Endothelial cell of umbilical vein (primary cell): ENCODE measurements around the gene MED16. TPM values are rescaled to one million over a fixed set of nuclear protein-coding genes. Genes with fewer than 3 reads are reported as not detected.
"Not testable (repeated sequence)": the region's sequence is repeated elsewhere in the genome, so short reads cannot be mapped to it uniquely, and the experiment has no call there.

Experiments
- BruUV-seq: library from RNA; stranded (reverse); fragments of 400-500 nt; replicated peaks from 2 replicates; lab custom pipeline; 2021; lab: Mats Ljungman, UMichigan
- CTCF ChIA-PET: fragments of 300-600, 350-600 bp; sonication (Branson Sonifier 250); formaldehyde crosslinking; loops from one replicate; lab custom pipeline; 2021; ENCODE audit warnings: antibody characterized with exemption, inconsistent platforms; lab: Charles Lee
- POLR2A ChIA-PET: fragments of 300-600, 350-600 bp; sonication (Branson Sonifier 250); formaldehyde crosslinking; loops from one replicate; lab custom pipeline; 2021; ENCODE audit warnings: antibody characterized with exemption, inconsistent platforms; lab: Charles Lee
- DNase-seq: peaks from one replicate; pipeline ENCODE4 v3.0.0-alpha.2; 2011; ENCODE audit warnings: low read depth, low spot score
- FAIRE-seq: peaks from 2 replicates; lab custom pipeline; 2011; peaks lifted over from hg19 to GRCh38; lab: Jason Lieb, UNC
- H2AFZ ChIP-seq: 2 replicates; pipeline ENCODE4 v1.6.0; 2012; ENCODE audit warnings: low read depth, low read length, control low read depth, inconsistent platforms
- H3K27ac ChIP-seq: 2 replicates; pipeline ENCODE4 v1.5.1; 2011; ENCODE audit warnings: low read depth, mild to moderate bottlenecking, control low read depth, low read length, moderate library complexity; ENCODE audit not compliant: insufficient read depth
- H3K27me3 ChIP-seq, 2 experiments: 2 replicates each; pipeline versions ENCODE4 v1.6.0 to v1.6.1; 2011; ENCODE audit warnings: low read length in 2 of 2, mixed read lengths in 1 of 2; ENCODE audit not compliant: control insufficient read depth in 2 of 2, insufficient read depth in 2 of 2
- H3K36me3 ChIP-seq, 2 experiments: 2 replicates in 1 of 2; 3 replicates in 1 of 2; pipeline ENCODE4 v1.5.1; 2011; ENCODE audit warnings: low read length in 2 of 2, mild to moderate bottlenecking in 1 of 2, moderate library complexity in 1 of 2; ENCODE audit not compliant: control insufficient read depth in 2 of 2, insufficient read depth in 2 of 2; ENCODE audit errors: extremely low read depth in 1 of 2
- H3K4me1 ChIP-seq: 3 replicates; pipeline ENCODE4 v1.5.1; 2011; ENCODE audit warnings: mild to moderate bottlenecking, low read length; ENCODE audit not compliant: control insufficient read depth, insufficient read depth; ENCODE audit errors: extremely low read depth
- H3K4me2 ChIP-seq: 2 replicates; pipeline ENCODE4 v1.6.1; 2011; ENCODE audit warnings: low read length, control low read depth, mixed read lengths; ENCODE audit not compliant: insufficient read depth
- H3K4me3 ChIP-seq, 3 experiments: fragments of 200-600 bp in 1 of 3; sonication (generic), shearing (Covaris generic) in 1 of 3; replicated peaks in 1 of 3; 2 replicates each; pipeline ENCODE4 v1.5.1; 2011 to 2016; ENCODE audit warnings: control low read depth in 3 of 3, low read length in 3 of 3, mild to moderate bottlenecking in 2 of 3, inconsistent platforms in 1 of 3, low read depth in 1 of 3, moderate library complexity in 1 of 3; ENCODE audit not compliant: insufficient read depth in 1 of 3
- H3K79me2 ChIP-seq: 2 replicates; pipeline ENCODE4 v1.6.0; 2012; ENCODE audit warnings: low read length, inconsistent platforms; ENCODE audit not compliant: control insufficient read depth, insufficient read depth
- H3K9ac ChIP-seq: replicated peaks from 2 replicates; pipeline ENCODE3; 2011; ENCODE audit warnings: low read length, control low read depth; ENCODE audit not compliant: insufficient read depth; ENCODE audit errors: extremely low read depth
- H3K9me1 ChIP-seq: replicated peaks from 3 replicates; pipeline ENCODE4 v1.6.0; 2011; ENCODE audit warnings: mild to moderate bottlenecking, low read length; ENCODE audit not compliant: control insufficient read depth, insufficient read depth; ENCODE audit errors: extremely low read depth
- H3K9me3 ChIP-seq: replicated peaks from 2 replicates; pipeline ENCODE4 v1.5.1; 2012; ENCODE audit warnings: low read length, inconsistent platforms; ENCODE audit not compliant: control insufficient read depth, insufficient read depth
- H4K20me1 ChIP-seq: replicated peaks from 2 replicates; pipeline ENCODE3; 2011; ENCODE audit warnings: mild to moderate bottlenecking, low read length; ENCODE audit not compliant: control insufficient read depth, insufficient read depth; ENCODE audit errors: extremely low read depth
- EZH2 ChIP-seq: IDR thresholded peaks from 2 replicates; pipeline ENCODE4 v1.6.1; 2012; ENCODE audit warnings: borderline replicate concordance, low read depth, mild to moderate bottlenecking, moderate library complexity, low read length, inconsistent platforms; ENCODE audit not compliant: severe bottlenecking
- FOS ChIP-seq: IDR thresholded peaks from 2 replicates; pipeline ENCODE4 v1.6.1; 2011; ENCODE audit warnings: mild to moderate bottlenecking, low read length, moderate library complexity, borderline replicate concordance; ENCODE audit not compliant: insufficient read depth
- GATA2 ChIP-seq: IDR thresholded peaks from 2 replicates; pipeline ENCODE4 v1.7.0; 2011; ENCODE audit warnings: low read depth, mild to moderate bottlenecking, moderate library complexity, mixed read lengths, low read length; ENCODE audit not compliant: insufficient read length, insufficient read depth
- JUN ChIP-seq: IDR thresholded peaks from 2 replicates; pipeline ENCODE4 v1.6.1; 2011; ENCODE audit warnings: borderline replicate concordance, low read depth; ENCODE audit not compliant: insufficient read length, insufficient read depth
- MYC ChIP-seq: IDR thresholded peaks from one replicate; pipeline ENCODE4 v1.6.1; 2011; ENCODE audit warnings: mild to moderate bottlenecking, low read depth, low read length
- POLR2A ChIP-seq: IDR thresholded peaks from 2 replicates; pipeline ENCODE4 v1.6.1; 2012; ENCODE audit warnings: low read depth, mild to moderate bottlenecking, control low read depth, low read length
- POLR2AphosphoS5 ChIP-seq: IDR thresholded peaks from 2 replicates; pipeline ENCODE4 v1.6.1; 2012; ENCODE audit warnings: low read depth, mild to moderate bottlenecking, control low read depth, low read length, moderate library complexity; ENCODE audit not compliant: insufficient read depth
- dilution Hi-C: fragments of 300-500 bp; cut with MboI; formaldehyde crosslinking; loops from one replicate; pipeline ENCODE4 v1.15.0; 2019; ENCODE audit warnings: low sequenced_read_pairs; ENCODE audit not compliant: extremely low pct_ligation_motif_present
- intact Hi-C: fragments of 100-400 bp; cut with micrococcal nuclease; formaldehyde crosslinking; loops from one replicate; pipeline ENCODE4 v1.10.0; 2022
- polyA plus RNA-seq, 4 experiments: library from polyadenylated mRNA; depleted of rRNA in 3 of 4; stranded (reverse) in 3 of 4; unstranded in 1 of 4; fragments of >200 nt; gene quantifications; 2 replicates each; pipeline versions ENCODE4 v1.2.1 to v1.2.3, GENCODE V29; 2011 to 2012; ENCODE audit warnings: missing spikeins in 1 of 4
- total RNA-seq: library from RNA; stranded (reverse); gene quantifications from 2 replicates; pipeline ENCODE4 v1.2.3, GENCODE V29; 2021
- TF ChIP-seq, protein P1 (sequence below), 2 donors: IDR thresholded peaks; 1 replicate in 1 of 2; 2 replicates in 1 of 2; pipeline ENCODE4 v1.5.1; 2011; ENCODE audit warnings: low read length in 2 of 2, mild to moderate bottlenecking in 2 of 2, moderate library complexity in 2 of 2, control low read depth in 1 of 2, inconsistent platforms in 1 of 2, low read depth in 1 of 2; ENCODE audit not compliant: insufficient read depth in 1 of 2; ENCODE audit errors: extremely low read depth in 1 of 2
- TF ChIP-seq, protein P2 (sequence below): IDR thresholded peaks from 2 replicates; pipeline ENCODE4 v1.6.1; 2011; ENCODE audit not compliant: insufficient read depth, insufficient read length

The MED16 gene
- total and polyA plus RNA-seq, 2 donors (not counting 3 experiments of a cell fraction or from before 2014, with no cell fraction given) = 63.1 to 66.5 TPM

DNA sequence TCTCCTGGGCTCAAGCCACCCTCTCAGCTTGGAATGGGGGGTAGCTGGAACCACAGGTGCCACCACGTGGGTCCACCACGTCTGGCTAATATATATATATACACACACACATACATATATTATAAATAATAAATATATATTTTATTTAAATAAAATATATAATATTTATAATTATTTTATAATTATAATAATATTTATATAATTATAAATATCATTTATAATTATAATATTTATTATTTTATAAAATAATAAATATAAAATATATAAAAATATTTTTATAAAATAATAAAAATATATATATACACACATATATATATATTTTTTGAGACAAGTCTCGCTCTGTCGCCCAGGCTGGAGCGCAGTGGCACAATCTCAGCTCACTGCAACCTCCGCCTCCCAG, 38.4 kb downstream of the MED16 start:
- POLR2A ChIA-PET = interaction anchor here (0.7 kb wide), 1 partner anchor 114 kb away, joined by 3 read pairs; no protein-coding TSS in a partner anchor
- Histone ChIP-seq H3K4me2 (no peak overlapping the region), H3K9ac (no peak overlapping the region), H3K9me3 (no peaks in the 10 kb centered on the region), H3K36me3 (no peaks in the 10 kb centered on the region), H3K27ac (no peak overlapping the region), H4K20me1 (no peaks in the 10 kb centered on the region), H3K79me2 (no peaks in the 10 kb centered on the region), H3K4me1 (no peaks in the 10 kb centered on the region), H2AFZ (no peak overlapping the region), H3K9me1 (no peaks in the 10 kb centered on the region), H3K27me3 (no peaks in the 10 kb centered on the region), H3K4me3 (no peak overlapping the region)
- intact Hi-C loops = no loop called here
- no peak for FAIRE-seq
- TF ChIP-seq MYC = no peak
- no peak for TF ChIP-seq JUN
- TF ChIP-seq POLR2A = no peak
- TF ChIP-seq FOS = no peak
- TF ChIP-seq, protein P1, sequence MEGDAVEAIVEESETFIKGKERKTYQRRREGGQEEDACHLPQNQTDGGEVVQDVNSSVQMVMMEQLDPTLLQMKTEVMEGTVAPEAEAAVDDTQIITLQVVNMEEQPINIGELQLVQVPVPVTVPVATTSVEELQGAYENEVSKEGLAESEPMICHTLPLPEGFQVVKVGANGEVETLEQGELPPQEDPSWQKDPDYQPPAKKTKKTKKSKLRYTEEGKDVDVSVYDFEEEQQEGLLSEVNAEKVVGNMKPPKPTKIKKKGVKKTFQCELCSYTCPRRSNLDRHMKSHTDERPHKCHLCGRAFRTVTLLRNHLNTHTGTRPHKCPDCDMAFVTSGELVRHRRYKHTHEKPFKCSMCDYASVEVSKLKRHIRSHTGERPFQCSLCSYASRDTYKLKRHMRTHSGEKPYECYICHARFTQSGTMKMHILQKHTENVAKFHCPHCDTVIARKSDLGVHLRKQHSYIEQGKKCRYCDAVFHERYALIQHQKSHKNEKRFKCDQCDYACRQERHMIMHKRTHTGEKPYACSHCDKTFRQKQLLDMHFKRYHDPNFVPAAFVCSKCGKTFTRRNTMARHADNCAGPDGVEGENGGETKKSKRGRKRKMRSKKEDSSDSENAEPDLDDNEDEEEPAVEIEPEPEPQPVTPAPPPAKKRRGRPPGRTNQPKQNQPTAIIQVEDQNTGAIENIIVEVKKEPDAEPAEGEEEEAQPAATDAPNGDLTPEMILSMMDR (IDR thresholded peaks at IDR 0.05; ENCODE audit: extremely low read depth in 1 of 2, insufficient read depth in 1 of 2, low read depth in 1 of 2, low read length in 2 of 2) = no peak
- TF ChIP-seq EZH2 = no peak
- TF ChIP-seq GATA2 = no peak
- TF ChIP-seq, protein P2, sequence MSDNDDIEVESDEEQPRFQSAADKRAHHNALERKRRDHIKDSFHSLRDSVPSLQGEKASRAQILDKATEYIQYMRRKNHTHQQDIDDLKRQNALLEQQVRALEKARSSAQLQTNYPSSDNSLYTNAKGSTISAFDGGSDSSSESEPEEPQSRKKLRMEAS = no peak
- TF ChIP-seq POLR2AphosphoS5 = no peak
- CTCF ChIA-PET = no interaction called here
- DNase-seq = no peak
- dilution Hi-C loops = no loop called here
- no TSS peak for BruUV-seq

DNA sequence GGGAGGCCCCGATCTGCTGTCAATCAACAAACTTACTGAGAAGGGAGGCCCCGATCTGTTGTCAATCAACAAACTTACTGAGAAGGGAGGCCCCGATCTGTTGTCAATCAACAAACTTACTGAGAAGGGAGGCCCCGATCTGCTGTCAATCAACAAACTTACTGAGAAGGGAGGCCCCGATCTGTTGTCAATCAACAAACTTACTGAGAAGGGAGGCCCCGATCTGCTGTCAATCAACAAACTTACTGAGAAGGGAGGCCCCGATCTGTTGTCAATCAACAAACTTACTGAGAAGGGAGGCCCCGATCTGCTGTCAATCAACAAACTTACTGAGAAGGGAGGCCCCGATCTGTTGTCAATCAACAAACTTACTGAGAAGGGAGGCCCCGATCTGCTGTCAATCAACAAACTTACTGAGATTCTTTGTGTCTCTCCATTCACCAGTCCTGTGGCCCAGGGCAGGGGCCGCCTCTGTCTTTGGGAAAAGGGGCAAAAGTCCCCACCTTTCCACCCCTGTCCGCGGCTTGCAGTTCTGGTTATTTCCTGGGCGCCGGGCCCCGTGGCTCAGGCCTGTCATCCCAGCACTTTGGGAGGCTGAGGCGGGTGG, 39.3 kb downstream of the MED16 start:
- H3K9me3 ChIP-seq, H4K20me1 ChIP-seq, H3K4me3 ChIP-seq, H3K27me3 ChIP-seq, H3K9ac ChIP-seq, DNase-seq, CTCF ChIA-PET, H3K79me2 ChIP-seq, BruUV-seq, H2AFZ ChIP-seq, H3K27ac ChIP-seq, intact Hi-C loops, H3K36me3 ChIP-seq, H3K9me1 ChIP-seq, FAIRE-seq, POLR2A ChIA-PET, H3K4me1 ChIP-seq, H3K4me2 ChIP-seq, dilution Hi-C loops: not testable (repeated sequence)
